ENCODE data around the gene LSM3.

- no peak for TF ChIP-seq CTCF (IDR thresholded peaks at IDR 0.05)
- TF ChIP-seq POLR2A (IDR thresholded peaks at IDR 0.05) = no peak
Observed at GRCh38 chr3:14235912-14236295, 57.3 kb downstream of the LSM3 start.

Data from adrenal gland (tissue), 5 donors.